Measurements from ENCODE around the gene ITIH5. TPM values are rescaled to one million over a fixed set of nuclear protein-coding genes. Genes with fewer than 3 reads are reported as not detected.

The ITIH5 gene
- total RNA-seq, 1 donor from 2014 or later = 1.5 TPM

DNA sequence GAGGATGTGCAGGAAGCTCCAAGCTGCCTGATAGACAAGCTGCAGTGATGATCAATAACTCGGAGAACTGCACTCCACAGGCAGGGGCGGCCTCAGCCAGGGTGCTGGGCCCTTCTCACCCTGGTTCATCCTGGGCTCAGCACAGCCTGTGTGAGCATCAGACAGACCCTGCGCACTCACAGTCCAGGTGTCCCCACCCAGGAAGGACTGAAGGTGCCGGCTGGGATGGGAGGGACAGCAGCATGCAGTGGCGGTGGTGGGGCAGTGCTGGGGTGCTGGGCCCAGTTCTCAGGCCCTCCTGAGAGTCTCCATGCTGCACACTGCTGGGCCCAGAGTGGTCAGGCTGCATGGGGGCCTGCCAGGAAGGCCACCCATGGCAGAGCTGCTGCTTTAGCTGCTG is 74.1 kb downstream of the ITIH5 start:
- Mint-ChIP-seq H3K9me3 (ENCODE audit: low read depth) (no peaks in the 10 kb centered on the region), H3K27me3 (peaks cover 14% of the 10 kb centered on the region), H3K36me3 (ENCODE audit: insufficient read depth) (no peaks in the 10 kb centered on the region), H3K4me1 (ENCODE audit: low read depth) (no peaks in the 10 kb centered on the region), H3K27ac (no peak overlapping the region), H3K4me3 (ENCODE audit: low read depth) (no peak overlapping the region)
- TF ChIP-seq, protein P1, sequence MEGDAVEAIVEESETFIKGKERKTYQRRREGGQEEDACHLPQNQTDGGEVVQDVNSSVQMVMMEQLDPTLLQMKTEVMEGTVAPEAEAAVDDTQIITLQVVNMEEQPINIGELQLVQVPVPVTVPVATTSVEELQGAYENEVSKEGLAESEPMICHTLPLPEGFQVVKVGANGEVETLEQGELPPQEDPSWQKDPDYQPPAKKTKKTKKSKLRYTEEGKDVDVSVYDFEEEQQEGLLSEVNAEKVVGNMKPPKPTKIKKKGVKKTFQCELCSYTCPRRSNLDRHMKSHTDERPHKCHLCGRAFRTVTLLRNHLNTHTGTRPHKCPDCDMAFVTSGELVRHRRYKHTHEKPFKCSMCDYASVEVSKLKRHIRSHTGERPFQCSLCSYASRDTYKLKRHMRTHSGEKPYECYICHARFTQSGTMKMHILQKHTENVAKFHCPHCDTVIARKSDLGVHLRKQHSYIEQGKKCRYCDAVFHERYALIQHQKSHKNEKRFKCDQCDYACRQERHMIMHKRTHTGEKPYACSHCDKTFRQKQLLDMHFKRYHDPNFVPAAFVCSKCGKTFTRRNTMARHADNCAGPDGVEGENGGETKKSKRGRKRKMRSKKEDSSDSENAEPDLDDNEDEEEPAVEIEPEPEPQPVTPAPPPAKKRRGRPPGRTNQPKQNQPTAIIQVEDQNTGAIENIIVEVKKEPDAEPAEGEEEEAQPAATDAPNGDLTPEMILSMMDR (IDR thresholded peaks at IDR 0.05; ENCODE audit: unreplicated experiment) = no peak
- DNase-seq (ENCODE audit: low spot score, unreplicated experiment) = no peak

DNA sequence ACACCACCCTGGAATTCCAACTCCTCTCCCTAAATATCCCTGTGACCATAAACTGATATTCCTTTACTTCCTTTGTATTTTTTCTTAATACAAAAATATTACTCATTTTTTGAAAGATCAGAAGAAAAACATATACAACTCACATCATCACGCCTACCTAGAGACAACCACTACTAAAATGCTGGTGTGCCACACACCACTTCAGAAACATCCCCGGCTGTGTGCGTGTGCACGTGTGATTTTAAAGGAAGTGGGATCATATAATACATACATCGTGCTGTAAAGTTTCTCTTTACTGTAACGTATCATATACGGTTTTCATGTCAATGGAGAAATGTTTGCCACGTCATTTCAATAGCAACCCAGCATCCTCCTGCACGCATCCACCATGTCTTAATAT is 76.5 kb downstream of the ITIH5 start:
- no peak overlapping the region for H3K27ac Mint-ChIP-seq
- no peak for DNase-seq (ENCODE audit: low spot score, unreplicated experiment)
- no peaks in the 10 kb centered on the region for H3K4me1 Mint-ChIP-seq (ENCODE audit: low read depth)
- TF ChIP-seq, protein P1 (IDR thresholded peaks at IDR 0.05; ENCODE audit: unreplicated experiment) = no peak
- no peaks in the 10 kb centered on the region for H3K36me3 Mint-ChIP-seq (ENCODE audit: insufficient read depth)
- no peaks in the 10 kb centered on the region for H3K9me3 Mint-ChIP-seq (ENCODE audit: low read depth)
- H3K4me3 Mint-ChIP-seq (ENCODE audit: low read depth) = no peak overlapping the region
- peaks cover 14% of the 10 kb centered on the region for H3K27me3 Mint-ChIP-seq

DNA sequence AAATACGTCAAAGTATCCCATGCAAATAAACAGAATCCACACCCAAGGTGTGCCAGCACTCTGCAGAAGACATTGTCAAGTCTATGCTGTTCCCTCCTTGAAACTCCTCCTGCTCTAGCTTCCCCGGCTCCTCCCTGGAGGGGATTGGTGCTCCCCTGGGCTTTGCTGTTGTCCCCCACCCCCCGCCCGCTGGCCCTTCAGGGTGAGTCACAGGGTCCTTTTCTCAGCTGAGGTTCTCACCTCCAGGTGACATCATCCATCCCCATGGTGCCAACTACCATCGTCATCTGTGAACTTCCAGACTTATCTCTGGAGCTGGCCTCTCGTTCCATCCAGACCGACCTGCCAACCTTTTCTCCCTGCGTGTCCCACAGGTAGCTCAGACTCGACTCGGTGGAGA is 77.0 kb downstream of the ITIH5 start:
- Mint-ChIP-seq H3K27me3 (peaks cover 14% of the 10 kb centered on the region), H3K9me3 (ENCODE audit: low read depth) (no peaks in the 10 kb centered on the region), H3K4me3 (ENCODE audit: low read depth) (no peak overlapping the region), H3K27ac (no peak overlapping the region), H3K4me1 (ENCODE audit: low read depth) (no peaks in the 10 kb centered on the region), H3K36me3 (ENCODE audit: insufficient read depth) (no peaks in the 10 kb centered on the region)
- TF ChIP-seq, protein P1 (IDR thresholded peaks at IDR 0.05; ENCODE audit: unreplicated experiment) = no peak
- DNase-seq (ENCODE audit: low spot score, unreplicated experiment) = no peak

DNA sequence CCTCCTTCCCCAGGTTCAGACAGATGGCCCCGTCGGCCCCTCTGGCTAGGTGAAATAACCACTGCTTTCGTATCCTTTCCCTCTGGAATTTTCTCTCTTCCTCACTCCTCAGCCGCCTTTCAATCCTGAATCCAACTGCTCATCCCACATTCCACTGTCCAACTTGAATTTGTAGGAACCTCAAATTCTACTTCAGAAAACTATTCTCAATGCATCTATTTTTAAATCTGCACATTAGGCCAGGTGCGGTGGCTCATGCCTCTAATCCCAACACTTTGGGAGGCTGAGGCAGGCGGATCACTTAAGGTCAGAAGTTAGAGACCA is 78.9 kb downstream of the ITIH5 start:
- Mint-ChIP-seq H3K36me3 (ENCODE audit: insufficient read depth) (no peaks in the 10 kb centered on the region), H3K27me3 (peaks cover 14% of the 10 kb centered on the region), H3K4me1 (ENCODE audit: low read depth) (no peaks in the 10 kb centered on the region), H3K4me3 (ENCODE audit: low read depth) (no peak overlapping the region), H3K9me3 (ENCODE audit: low read depth) (no peaks in the 10 kb centered on the region), H3K27ac (no peak overlapping the region)
- no peak for DNase-seq (ENCODE audit: low spot score, unreplicated experiment)
- TF ChIP-seq, protein P1 (IDR thresholded peaks at IDR 0.05; ENCODE audit: unreplicated experiment) = no peak

DNA sequence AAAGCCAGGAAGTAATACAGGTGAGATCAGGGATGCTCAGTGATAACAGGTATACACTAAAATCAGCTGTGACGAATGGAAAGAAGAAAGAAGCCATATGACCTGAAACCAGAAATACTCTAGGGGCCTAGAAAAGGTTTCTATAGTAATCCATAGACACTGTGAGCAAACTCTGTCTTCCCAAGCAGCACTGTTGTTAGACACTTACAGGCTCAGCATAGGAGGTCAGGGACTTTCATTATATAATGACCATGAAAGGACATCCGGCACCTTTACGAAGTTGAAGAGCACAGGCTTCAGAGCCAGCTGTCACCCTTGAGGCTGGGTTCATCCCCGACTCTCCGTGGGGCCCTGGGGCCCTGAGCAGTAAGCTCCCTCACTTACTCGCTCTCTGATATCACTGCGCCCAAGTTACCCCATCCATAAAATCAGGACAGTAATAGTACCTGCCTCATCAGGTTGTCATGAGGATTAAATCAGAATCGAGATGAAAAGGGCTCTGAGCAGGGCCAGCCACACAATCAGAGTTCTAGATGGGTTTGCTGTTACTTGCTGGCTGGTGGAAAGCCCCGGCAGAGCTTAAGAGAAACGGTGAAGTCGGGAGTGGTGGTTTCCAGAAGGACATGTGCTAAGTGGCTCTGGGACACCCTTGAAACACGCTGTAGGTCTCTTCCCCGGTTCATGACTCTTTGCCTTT is 79.5 kb downstream of the ITIH5 start:
- no peak for DNase-seq (ENCODE audit: low spot score, unreplicated experiment)
- TF ChIP-seq, protein P1 (IDR thresholded peaks at IDR 0.05; ENCODE audit: unreplicated experiment) = no peak

More for the DNA sequence above, 79.5 kb downstream of the ITIH5 start:
- Mint-ChIP-seq H3K4me1 (ENCODE audit: low read depth) (no peaks in the 10 kb centered on the region), H3K27me3 (peaks cover 14% of the 10 kb centered on the region), H3K36me3 (ENCODE audit: insufficient read depth) (no peaks in the 10 kb centered on the region), H3K4me3 (ENCODE audit: low read depth) (no peak overlapping the region), H3K27ac (no peak overlapping the region), H3K9me3 (ENCODE audit: low read depth) (no peaks in the 10 kb centered on the region)
